Activated T-helper 17 cell treated with anti-CD3 and anti-CD28 coated beads, Interleukin-2, amount 50 U/mL, for 72 hours (primary cell): ENCODE results near the gene ELAVL3. TPM values are rescaled to one million over a fixed set of nuclear protein-coding genes. Genes with fewer than 3 reads are reported as not detected.
"Not testable (repeated sequence)": the region's sequence is repeated elsewhere in the genome, so short reads cannot be mapped to it uniquely, and the experiment has no call there.

Source experiments
- ATAC-seq: fragments of 150-1000 bp; cut with Tn5 transposase; replicated peaks from 2 replicates; pipeline ENCODE4 v1.10.0; 2021; ENCODE audit warnings: mild to moderate bottlenecking, moderate library complexity
- H3K27ac Mint-ChIP-seq: one replicate; pipeline ENCODE4 v1.8.0; 2022; ENCODE audit warnings: mixed read lengths
- H3K27me3 Mint-ChIP-seq: one replicate; pipeline ENCODE4 v1.8.0; 2022; ENCODE audit warnings: mixed read lengths
- H3K36me3 Mint-ChIP-seq: one replicate; pipeline ENCODE4 v1.8.0; 2022; ENCODE audit warnings: low read depth, mild to moderate bottlenecking, mixed read lengths
- H3K4me1 Mint-ChIP-seq: one replicate; pipeline ENCODE4 v1.8.0; 2022; ENCODE audit warnings: mixed read lengths
- H3K4me3 Mint-ChIP-seq: one replicate; pipeline ENCODE4 v1.8.0; 2022; ENCODE audit warnings: mild to moderate bottlenecking, mixed read lengths
- H3K9me3 Mint-ChIP-seq: one replicate; pipeline ENCODE4 v1.8.0; 2022; ENCODE audit warnings: mixed read lengths
- total RNA-seq, 2 donors: library from RNA; stranded (reverse); gene quantifications; one replicate each; pipeline ENCODE4 v1.2.3, GENCODE V29; 2022

Gene ELAVL3
- total RNA-seq, 2 donors from 2014 or later, result 0.45 TPM; not detected in 1

GRCh38 chr19:11479090-11479897 is 1.6 kb downstream of the ELAVL3 start:
- Mint-ChIP-seq H3K27ac (no peak overlapping the region), H3K4me1 (peaks cover 7% of the 10 kb centered on the region), H3K4me3 (peak overlapping the region; percentile 44), H3K9me3 (no peaks in the 10 kb centered on the region), H3K36me3 (peaks cover 12% of the 10 kb centered on the region), H3K27me3 (peaks cover 19% of the 10 kb centered on the region)
- ATAC-seq, result no peak

DNA sequence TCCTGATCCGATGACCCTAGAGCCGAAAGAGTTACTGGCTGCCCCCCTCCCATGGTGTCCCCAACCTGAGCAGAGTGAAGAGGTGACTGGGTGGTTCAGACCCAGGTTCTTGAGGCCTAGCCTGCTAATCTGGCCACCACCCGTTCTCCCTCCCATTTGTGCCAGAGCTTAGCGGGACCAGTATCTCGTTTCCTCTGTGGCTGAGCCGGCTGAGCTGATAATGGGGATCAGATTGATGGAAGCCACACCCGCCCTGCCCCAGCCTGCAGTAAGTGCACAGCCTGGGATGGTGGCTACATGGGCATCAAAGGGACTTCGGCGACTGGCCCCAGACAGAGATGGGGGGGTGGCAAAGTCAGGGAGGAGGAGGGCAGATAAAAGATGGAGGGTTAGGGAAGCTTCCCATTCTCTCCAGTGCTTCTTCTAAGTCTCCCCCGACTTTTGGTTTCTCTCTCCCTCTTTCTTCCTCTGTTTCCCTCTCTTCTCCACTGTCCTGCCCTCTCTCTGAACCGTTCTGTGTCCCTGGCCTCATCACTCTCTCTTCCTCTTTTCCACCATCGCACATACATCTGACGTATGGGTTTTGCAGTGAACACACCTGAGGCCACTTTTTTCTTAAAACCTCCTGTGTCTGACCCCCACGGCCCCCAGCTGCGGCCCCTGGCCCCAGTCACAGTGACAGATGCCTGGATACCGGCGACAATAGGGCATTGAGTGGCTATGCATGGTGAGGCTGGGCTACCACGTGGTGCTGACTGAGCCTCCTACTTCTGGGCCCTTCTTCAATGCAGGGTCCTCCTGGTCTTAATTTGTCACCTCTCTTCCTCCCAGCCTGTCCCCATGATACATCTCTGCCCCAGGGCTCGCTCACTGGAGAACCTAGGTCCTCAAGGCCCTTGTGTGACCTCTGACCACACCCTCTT is 2.4 kb downstream of the ELAVL3 start:
- no peaks in the 10 kb centered on the region for H3K9me3 Mint-ChIP-seq
- H3K27ac Mint-ChIP-seq, result no peak overlapping the region
- peaks cover 7% of the 10 kb centered on the region for H3K4me1 Mint-ChIP-seq
- no peak for ATAC-seq
- peaks cover 19% of the 10 kb centered on the region for H3K27me3 Mint-ChIP-seq
- peak overlapping the region; percentile 44 for H3K4me3 Mint-ChIP-seq
- peaks cover 12% of the 10 kb centered on the region for H3K36me3 Mint-ChIP-seq

- no peaks in the 10 kb centered on the region for H3K36me3 Mint-ChIP-seq
- no peak overlapping the region for H3K27ac Mint-ChIP-seq
- H3K4me3 Mint-ChIP-seq, result no peak overlapping the region
- no peak for ATAC-seq
- no peaks in the 10 kb centered on the region for H3K9me3 Mint-ChIP-seq
- H3K27me3 Mint-ChIP-seq, result peaks cover 13% of the 10 kb centered on the region
- H3K4me1 Mint-ChIP-seq, result peaks cover 7% of the 10 kb centered on the region
These were observed 5.0 kb downstream of the ELAVL3 start for GRCh38 chr19:11475861-11476260.

DNA sequence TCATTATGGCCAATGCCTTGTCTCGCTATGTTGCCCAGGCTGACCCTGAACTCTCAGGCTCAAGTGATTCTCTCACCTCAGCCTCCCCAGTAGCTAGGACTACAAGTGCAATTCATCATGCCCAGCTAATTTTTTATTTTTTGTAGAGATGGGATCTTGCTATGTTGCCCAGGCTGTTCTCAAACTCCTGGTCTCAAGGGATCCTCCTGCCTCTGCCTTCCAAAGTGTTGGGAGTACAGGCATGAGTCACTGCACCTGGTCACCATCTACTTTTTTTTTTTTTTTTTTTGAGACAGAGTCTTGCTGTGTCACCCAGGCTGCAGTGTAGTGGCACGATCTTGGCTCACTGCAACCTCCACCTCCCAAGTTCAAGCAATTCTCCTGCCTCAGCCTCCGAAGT is 5.5 kb downstream of the ELAVL3 start:
- H3K4me1 Mint-ChIP-seq, ATAC-seq, H3K36me3 Mint-ChIP-seq, H3K9me3 Mint-ChIP-seq, H3K27ac Mint-ChIP-seq, H3K4me3 Mint-ChIP-seq: not testable (repeated sequence)
- H3K27me3 Mint-ChIP-seq, result peaks cover 13% of the 10 kb centered on the region

GRCh38 chr19:11473725-11474124 is 7.1 kb downstream of the ELAVL3 start:
- Mint-ChIP-seq H3K9me3 (no peaks in the 10 kb centered on the region), H3K36me3 (no peaks in the 10 kb centered on the region), H3K4me3 (no peak overlapping the region), H3K27me3 (peaks cover 8% of the 10 kb centered on the region), H3K27ac (no peak overlapping the region), H3K4me1 (peaks cover 3% of the 10 kb centered on the region)
- no peak for ATAC-seq

- H3K27ac Mint-ChIP-seq, H3K36me3 Mint-ChIP-seq, H3K27me3 Mint-ChIP-seq, H3K4me1 Mint-ChIP-seq, H3K4me3 Mint-ChIP-seq, H3K9me3 Mint-ChIP-seq, ATAC-seq: not testable (repeated sequence)
These were observed 12.5 kb downstream of the ELAVL3 start for GRCh38 chr19:11468266-11468845.

DNA sequence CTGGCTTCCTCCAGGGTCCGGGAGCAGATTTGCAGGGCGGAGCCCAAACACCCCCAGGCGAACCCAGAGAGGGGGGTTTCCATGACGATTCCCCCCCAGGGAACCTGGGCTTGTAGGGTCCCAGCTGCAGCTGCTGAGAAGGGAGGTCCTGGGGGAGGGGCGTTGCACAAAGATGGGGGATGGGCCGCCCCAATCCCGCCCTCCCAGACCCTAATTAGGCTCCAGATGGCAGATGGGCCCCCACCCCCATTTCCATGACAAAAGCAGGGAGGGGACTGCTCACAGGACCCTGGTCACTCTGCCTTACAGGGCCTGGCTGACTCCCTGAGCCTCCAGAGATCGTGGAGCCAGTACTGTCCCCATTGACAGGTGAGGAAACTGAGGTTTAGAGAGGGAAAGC is 15.2 kb downstream of the ELAVL3 start:
- Mint-ChIP-seq H3K4me1 (peaks cover 5% of the 10 kb centered on the region), H3K27me3 (peaks cover 1% of the 10 kb centered on the region), H3K36me3 (no peaks in the 10 kb centered on the region), H3K9me3 (no peaks in the 10 kb centered on the region), H3K4me3 (no peak overlapping the region), H3K27ac (no peak overlapping the region)
- no peak for ATAC-seq

DNA sequence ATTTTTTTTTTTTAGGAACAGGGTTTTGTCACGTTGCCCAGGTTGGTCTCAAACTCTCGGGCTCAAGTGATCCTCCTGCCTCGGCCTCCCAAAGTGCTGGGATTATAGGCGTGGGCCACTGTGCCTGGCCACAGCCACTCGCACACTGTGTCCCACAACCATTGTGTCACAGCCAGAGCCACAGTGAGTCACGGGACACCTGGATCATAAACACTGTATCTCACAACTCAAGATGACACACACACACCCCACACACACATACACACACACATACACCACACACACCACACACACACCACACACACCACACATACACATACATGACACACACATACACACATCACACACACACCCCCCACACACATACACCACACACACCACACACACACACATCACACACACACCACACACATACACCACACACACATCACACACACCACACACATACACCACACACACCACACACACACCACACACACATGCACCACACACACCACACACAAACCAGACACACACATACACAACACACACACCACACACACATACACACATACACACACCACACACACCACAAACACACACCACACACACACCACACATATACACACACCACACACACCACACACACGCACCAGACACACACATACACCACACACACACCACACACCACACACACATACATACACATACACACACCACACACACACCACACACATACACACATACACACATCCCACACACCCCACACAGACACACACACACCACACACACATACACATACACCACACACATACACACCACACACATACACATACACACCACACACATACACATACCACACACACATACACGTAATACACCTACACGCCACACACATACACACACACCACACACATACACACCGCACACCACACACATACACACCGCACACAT is 16.2 kb downstream of the ELAVL3 start:
- Mint-ChIP-seq H3K9me3 (no peaks in the 10 kb centered on the region), H3K27ac (no peak overlapping the region), H3K4me1 (peaks cover 5% of the 10 kb centered on the region), H3K27me3 (peaks cover 10% of the 10 kb centered on the region), H3K4me3 (no peak overlapping the region), H3K36me3 (no peaks in the 10 kb centered on the region)
- ATAC-seq, result peak; percentile 60

DNA sequence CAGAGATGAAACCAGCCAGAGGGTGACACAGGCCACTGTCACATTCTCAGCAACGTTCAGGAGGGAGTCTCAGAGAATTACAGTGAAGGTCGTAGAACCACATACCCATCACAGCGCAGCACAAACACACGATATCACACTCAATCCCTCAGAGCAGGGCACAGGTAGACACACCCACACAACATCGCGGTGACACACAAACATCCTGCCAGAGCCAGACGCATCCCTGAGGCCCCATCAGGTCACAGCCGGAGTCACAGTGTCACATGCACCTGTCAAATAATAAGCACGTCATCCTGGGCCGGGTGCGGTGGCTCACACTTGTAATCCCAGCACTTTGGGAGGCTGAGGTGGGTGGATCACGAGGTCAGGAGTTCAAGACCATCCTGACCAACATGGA is 17.5 kb downstream of the ELAVL3 start:
- H3K4me1 Mint-ChIP-seq, result peaks cover 5% of the 10 kb centered on the region
- H3K4me3 Mint-ChIP-seq, result no peak overlapping the region
- no peaks in the 10 kb centered on the region for H3K36me3 Mint-ChIP-seq
- H3K27ac Mint-ChIP-seq, result no peak overlapping the region
- H3K27me3 Mint-ChIP-seq, result peaks cover 10% of the 10 kb centered on the region
- no peaks in the 10 kb centered on the region for H3K9me3 Mint-ChIP-seq
- peak; percentile 82 for ATAC-seq

DNA sequence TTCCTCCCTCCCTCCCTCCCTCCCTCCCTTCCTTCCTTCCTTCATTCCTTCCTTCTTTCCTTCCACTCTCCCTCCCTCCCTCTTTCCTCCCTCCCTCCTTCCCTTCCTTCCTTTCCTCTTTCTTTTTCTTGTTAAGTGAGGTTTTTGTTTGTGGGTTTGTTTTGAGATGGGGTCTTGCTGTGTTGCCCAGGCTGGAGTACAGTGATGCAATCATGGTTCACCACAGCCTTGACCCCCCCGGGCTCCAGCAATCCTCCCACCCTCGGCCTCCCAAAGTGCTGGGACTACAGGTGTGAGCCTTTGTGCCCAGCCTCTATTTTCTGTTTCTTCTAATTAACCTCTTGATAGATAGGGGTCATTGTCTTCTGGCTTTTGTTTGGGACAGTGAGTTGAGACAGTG is 19.4 kb downstream of the ELAVL3 start:
- H3K27ac Mint-ChIP-seq, result no peak overlapping the region
- no peak overlapping the region for H3K4me3 Mint-ChIP-seq
- no peaks in the 10 kb centered on the region for H3K36me3 Mint-ChIP-seq
- peaks cover 10% of the 10 kb centered on the region for H3K27me3 Mint-ChIP-seq
- H3K4me1 Mint-ChIP-seq, result peaks cover 5% of the 10 kb centered on the region
- no peak for ATAC-seq
- no peaks in the 10 kb centered on the region for H3K9me3 Mint-ChIP-seq

DNA sequence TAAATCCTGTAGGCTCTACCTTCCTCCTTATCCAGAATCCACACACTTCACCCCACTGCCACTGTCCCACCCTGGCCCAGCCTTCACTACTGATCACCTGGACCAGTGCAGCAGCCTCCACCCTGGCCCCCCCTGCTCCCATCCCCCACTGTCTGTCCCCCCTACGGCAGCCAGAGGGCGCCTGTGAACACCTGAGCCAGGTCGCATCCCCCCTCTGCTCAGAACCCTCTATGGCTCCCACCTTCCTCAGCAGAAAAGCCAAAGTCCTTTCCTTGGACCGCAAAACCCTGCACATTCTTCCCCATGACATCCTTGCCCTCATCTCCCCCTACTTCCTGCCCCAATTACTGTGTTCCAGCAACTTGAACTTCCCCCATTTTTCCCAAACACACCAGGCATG is 20.6 kb downstream of the ELAVL3 start:
- H3K27ac Mint-ChIP-seq, result no peak overlapping the region
- H3K4me1 Mint-ChIP-seq, result peaks cover 5% of the 10 kb centered on the region
- no peaks in the 10 kb centered on the region for H3K36me3 Mint-ChIP-seq
- H3K27me3 Mint-ChIP-seq, result peaks cover 10% of the 10 kb centered on the region
- no peak overlapping the region for H3K4me3 Mint-ChIP-seq
- ATAC-seq, result peak; percentile 31
- H3K9me3 Mint-ChIP-seq, result no peaks in the 10 kb centered on the region

DNA sequence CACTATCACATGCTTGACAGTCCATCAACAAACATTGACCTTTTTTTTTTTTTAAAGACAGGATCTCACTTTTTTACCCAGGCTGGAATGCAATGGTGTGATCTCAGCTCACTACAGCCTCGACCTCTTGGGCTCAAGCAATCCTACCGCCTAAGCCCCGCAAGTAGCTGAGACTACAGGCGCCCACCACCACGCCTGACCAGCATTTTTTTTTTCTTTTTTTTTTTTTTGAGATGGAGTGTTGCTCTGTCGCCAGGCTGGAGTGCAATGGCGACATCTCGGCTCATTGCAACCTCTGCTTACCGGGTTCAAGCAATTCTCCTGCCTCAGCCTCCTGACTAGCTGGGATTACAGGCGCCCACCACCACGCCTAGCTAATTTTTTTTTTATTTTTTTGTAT is 21.9 kb downstream of the ELAVL3 start:
- not testable (repeated sequence) for H3K4me1 Mint-ChIP-seq

DNA sequence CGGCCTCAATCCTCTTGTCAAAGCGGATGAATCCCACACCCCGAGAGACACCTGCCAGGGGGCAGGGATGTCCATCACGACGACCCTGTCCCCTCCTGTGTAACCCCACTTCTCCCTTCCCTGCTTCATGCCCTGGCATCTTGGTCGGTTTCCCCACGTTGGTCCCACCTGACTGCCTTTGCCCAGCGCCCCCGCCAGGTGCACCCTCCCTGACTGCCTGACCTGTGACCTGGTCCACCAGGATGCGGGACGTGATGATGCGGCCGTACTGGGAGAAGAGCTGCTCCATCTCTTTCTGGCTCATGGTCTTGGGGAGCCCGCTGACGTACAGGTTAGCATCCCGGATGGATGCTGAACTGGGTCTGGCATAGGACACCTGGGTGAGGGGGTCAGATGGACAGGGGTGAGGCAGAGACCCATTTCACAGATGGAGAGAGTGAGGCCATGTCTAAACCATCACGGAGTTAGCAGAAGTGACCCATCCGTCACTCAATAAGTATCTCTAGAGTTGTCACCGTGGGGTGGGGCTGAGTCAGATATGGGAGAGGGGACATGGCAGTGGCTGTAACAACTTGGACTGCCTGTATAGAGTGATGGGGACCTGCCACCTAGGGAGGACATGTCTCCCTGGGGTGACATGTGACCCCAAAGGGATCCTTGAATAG is 22.5 kb downstream of the ELAVL3 start:
- Mint-ChIP-seq H3K27me3 (peaks cover 10% of the 10 kb centered on the region), H3K36me3 (no peaks in the 10 kb centered on the region), H3K9me3 (no peaks in the 10 kb centered on the region), H3K4me1 (peaks cover 4% of the 10 kb centered on the region), H3K4me3 (no peak overlapping the region), H3K27ac (no peak overlapping the region)
- no peak for ATAC-seq

More for the DNA sequence above, 21.9 kb downstream of the ELAVL3 start:
- H3K27ac Mint-ChIP-seq, H3K4me3 Mint-ChIP-seq, H3K36me3 Mint-ChIP-seq, H3K27me3 Mint-ChIP-seq, ATAC-seq, H3K9me3 Mint-ChIP-seq: not testable (repeated sequence)
